SU-DHL-6 (cell line): ENCODE measurements around the gene PLEKHA6.

ENCODE experiments used
- EZH2phosphoT487 ChIP-seq: fragments of 200-600 bp; sonication (generic), shearing (Covaris generic); conservative IDR thresholded peaks from 2 replicates; pipeline ENCODE4 v1.6.1; 2018; ENCODE audit warnings: mild to moderate bottlenecking, antibody characterized with exemption, low read length, moderate library complexity, mixed read lengths
- TF ChIP-seq, protein P1 (sequence below): fragments of 200-600 bp; sonication (generic); IDR thresholded peaks from one replicate; pipeline ENCODE4 v1.5.1; 2017; ENCODE audit warnings: antibody characterized with exemption, mild to moderate bottlenecking, low read length, moderate library complexity; ENCODE audit not compliant: insufficient read depth, poor library complexity, severe bottlenecking

DNA sequence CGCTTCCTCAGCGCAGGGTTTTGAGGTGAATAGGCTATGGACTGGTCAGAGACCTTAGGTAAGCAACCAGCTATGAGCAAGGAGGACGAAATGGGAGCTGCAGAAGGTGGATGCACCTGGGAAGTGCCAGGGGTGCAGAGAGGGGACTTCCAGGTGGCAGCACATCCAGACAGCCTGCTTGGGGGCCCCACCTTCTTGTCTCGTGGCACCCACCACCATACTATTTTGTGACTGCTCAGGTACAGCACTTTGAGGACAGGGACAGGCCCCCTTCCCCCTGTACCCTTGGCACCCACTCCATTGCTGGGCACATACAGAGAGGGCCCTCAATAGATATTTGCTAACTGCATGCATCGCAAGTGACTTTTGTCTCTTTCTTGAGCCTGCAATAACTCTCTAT is 162.7 kb downstream of the PLEKHA6 start:
- TF ChIP-seq, protein P1, sequence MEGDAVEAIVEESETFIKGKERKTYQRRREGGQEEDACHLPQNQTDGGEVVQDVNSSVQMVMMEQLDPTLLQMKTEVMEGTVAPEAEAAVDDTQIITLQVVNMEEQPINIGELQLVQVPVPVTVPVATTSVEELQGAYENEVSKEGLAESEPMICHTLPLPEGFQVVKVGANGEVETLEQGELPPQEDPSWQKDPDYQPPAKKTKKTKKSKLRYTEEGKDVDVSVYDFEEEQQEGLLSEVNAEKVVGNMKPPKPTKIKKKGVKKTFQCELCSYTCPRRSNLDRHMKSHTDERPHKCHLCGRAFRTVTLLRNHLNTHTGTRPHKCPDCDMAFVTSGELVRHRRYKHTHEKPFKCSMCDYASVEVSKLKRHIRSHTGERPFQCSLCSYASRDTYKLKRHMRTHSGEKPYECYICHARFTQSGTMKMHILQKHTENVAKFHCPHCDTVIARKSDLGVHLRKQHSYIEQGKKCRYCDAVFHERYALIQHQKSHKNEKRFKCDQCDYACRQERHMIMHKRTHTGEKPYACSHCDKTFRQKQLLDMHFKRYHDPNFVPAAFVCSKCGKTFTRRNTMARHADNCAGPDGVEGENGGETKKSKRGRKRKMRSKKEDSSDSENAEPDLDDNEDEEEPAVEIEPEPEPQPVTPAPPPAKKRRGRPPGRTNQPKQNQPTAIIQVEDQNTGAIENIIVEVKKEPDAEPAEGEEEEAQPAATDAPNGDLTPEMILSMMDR, result no peak
- no peak for TF ChIP-seq EZH2phosphoT487
